GM12878 (cell line): ENCODE data around the gene VMP1. TPM values are rescaled to one million over a fixed set of nuclear protein-coding genes. Genes with fewer than 3 reads are reported as not detected.

Experiments used
- ATAC-seq: fragments of 200-7000 bp; cut with Tn5 transposase; 3 replicates; pipeline ENCODE4 v1.9.1; 2020; ENCODE audit warnings: mild to moderate bottlenecking, moderate library complexity
- BruUV-seq: library from RNA; stranded (reverse); fragments of 400-500 nt; replicated peaks from 2 replicates; lab custom pipeline; 2021; lab: Mats Ljungman, UMichigan
- CTCF ChIA-PET: fragments of 300-600 bp; sonication (Branson Sonifier 250); formaldehyde crosslinking; extraction: SDS; loops from one replicate; lab custom pipeline; 2021; ENCODE audit warnings: inconsistent platforms; lab: Yijun Ruan, JAX
- POLR2A ChIA-PET: fragments of 350-600 bp; formaldehyde crosslinking; extraction: SDS; loops from one replicate; lab custom pipeline; 2021; ENCODE audit warnings: inconsistent platforms; lab: Charles Lee
- RAD21 ChIA-PET: fragments of 300-600 bp; sonication (Branson Sonifier 250); formaldehyde crosslinking; loops from one replicate; lab custom pipeline; 2023; ENCODE audit warnings: antibody characterized with exemption; ENCODE audit not compliant: unreplicated experiment; lab: Charles Lee
- SMC1A ChIA-PET: fragments of 300-600 bp; sonication (Branson Sonifier 250); formaldehyde crosslinking; loops from one replicate; lab custom pipeline; 2023; ENCODE audit not compliant: unreplicated experiment, uncharacterized antibody; lab: Charles Lee
- DNase-seq: peaks from one replicate; pipeline ENCODE4 v3.0.0-alpha.2; 2011; ENCODE audit warnings: low read depth, low spot score
- FAIRE-seq: peaks from 3 replicates; lab custom pipeline; 2011; peaks lifted over from hg19 to GRCh38; lab: Jason Lieb, UNC
- H2AFZ ChIP-seq: 2 replicates; pipeline ENCODE4 v1.6.0; 2011; ENCODE audit warnings: low read depth, low read length, control low read depth; ENCODE audit not compliant: control insufficient read depth
- H3K27ac ChIP-seq: 2 replicates; pipeline ENCODE4 v1.5.1; 2011; ENCODE audit warnings: control low read depth; ENCODE audit not compliant: control insufficient read depth, insufficient read depth
- H3K27me3 ChIP-seq, 2 experiments: replicated peaks in 1 of 2; 2 replicates each; pipeline versions ENCODE4 v1.6.0 to v1.6.1; 2011; ENCODE audit warnings: low read length in 1 of 2; ENCODE audit not compliant: control insufficient read depth in 2 of 2, insufficient read depth in 2 of 2
- H3K36me3 ChIP-seq, 2 experiments: 2 replicates each; pipeline ENCODE4 v1.5.1; 2011; ENCODE audit warnings: low read length in 1 of 2; ENCODE audit not compliant: control insufficient read depth in 2 of 2, insufficient read depth in 2 of 2
- H3K4me1 ChIP-seq: 2 replicates; pipeline ENCODE4 v1.6.1; 2011; ENCODE audit warnings: mild to moderate bottlenecking, low read length, moderate library complexity, mixed read lengths; ENCODE audit not compliant: control insufficient read depth, insufficient read depth
- H3K4me2 ChIP-seq: 2 replicates; pipeline ENCODE4 v1.6.0; 2011; ENCODE audit warnings: control low read depth; ENCODE audit not compliant: control insufficient read depth, insufficient read depth
- H3K4me3 ChIP-seq: fragments of 200-600 bp; sonication (generic); 2 replicates; pipeline ENCODE4 v1.5.1; 2016
- H3K79me2 ChIP-seq: 2 replicates; pipeline ENCODE4 v1.6.0; 2011; ENCODE audit warnings: low read length; ENCODE audit not compliant: control insufficient read depth, insufficient read depth
- H3K9ac ChIP-seq: 2 replicates; pipeline ENCODE4 v1.8.0; 2011; ENCODE audit warnings: low read length, control low read depth, mixed read lengths; ENCODE audit not compliant: control insufficient read depth, insufficient read depth
- H3K9me3 ChIP-seq: replicated peaks from 3 replicates; pipeline ENCODE4 v1.5.1; 2011; ENCODE audit warnings: mild to moderate bottlenecking, low read length; ENCODE audit not compliant: control insufficient read depth, insufficient read depth
- H4K20me1 ChIP-seq: 2 replicates; pipeline ENCODE4 v1.6.0; 2011; ENCODE audit not compliant: control insufficient read depth, insufficient read depth
- ATF7 ChIP-seq: fragments of 450-650 bp; IDR thresholded peaks from 2 replicates; pipeline ENCODE4 v1.6.1; 2016; ENCODE audit warnings: low read depth, mild to moderate bottlenecking
- LARP7 ChIP-seq: fragments of 450-650 bp; IDR thresholded peaks from 2 replicates; pipeline ENCODE4 v1.6.1; 2017; ENCODE audit warnings: mild to moderate bottlenecking
- MLLT1 ChIP-seq: fragments of 450-650 bp; IDR thresholded peaks from 2 replicates; pipeline ENCODE4 v1.6.1; 2016; ENCODE audit warnings: mild to moderate bottlenecking
- USF1 ChIP-seq: IDR thresholded peaks from 2 replicates; pipeline ENCODE4 v1.6.1; 2011; ENCODE audit warnings: borderline replicate concordance, low read depth, mild to moderate bottlenecking, moderate library complexity, mixed read lengths, low read length; ENCODE audit not compliant: insufficient read depth; ENCODE audit errors: extremely low read length
- WGBS: methylation state at CpG from one replicate; pipeline ENCODE4 v1.1.6; 2016; ENCODE audit warnings: low lambda C conversion rate; ENCODE audit not compliant: insufficient replicate concordance, insufficient coverage; ENCODE audit errors: missing lambda C conversion rate; 5-methylcytosine and 5-hydroxymethylcytosine counted together
- in situ Hi-C: fragments of 300-500 bp; cut with MboI; formaldehyde crosslinking; loops from 9 replicates; pipeline ENCODE4 v1.14.3; 2018; ENCODE audit warnings: mixed read lengths
- intact Hi-C: fragments of 100-400 bp; cut with micrococcal nuclease; formaldehyde crosslinking; loops from one replicate; pipeline ENCODE4 v1.14.2; 2022; ENCODE audit not compliant: unreplicated experiment
- polyA plus RNA-seq, 11 experiments: library from polyadenylated mRNA; depleted of rRNA in 4 of 11; unstranded in 6 of 11; stranded (reverse) in 5 of 11; fragments of >200 nt; fragmentation: Nextera tagmentation in 4 of 11; fragmentation: Illumina TruSeq in 1 of 11; extraction: Ambion mirVana in 4 of 11; extraction: Trizol in 1 of 11; gene quantifications; 1 replicate in 1 of 11; 2 replicates in 10 of 11; pipeline versions ENCODE4 v1.2.1 to v1.2.3, GENCODE V29; 2011 to 2016; ENCODE audit warnings: inconsistent platforms in 2 of 11, missing spikeins in 2 of 11, low read depth in 1 of 11
- total RNA-seq, 4 experiments: library from RNA; depleted of rRNA in 3 of 4; stranded (reverse); fragments of >200 nt in 3 of 4; fragmentation: Illumina TruSeq in 1 of 4; extraction: Trizol in 1 of 4; gene quantifications; 2 replicates each; pipeline versions ENCODE4 v1.2.1 to v1.2.3, GENCODE V29; 2013 to 2021
- TF ChIP-seq, protein P1 (sequence below): fragments of 450-650 bp; IDR thresholded peaks from 2 replicates; pipeline ENCODE4 v1.6.1; 2017; ENCODE audit warnings: mild to moderate bottlenecking, moderate library complexity
- TF ChIP-seq, protein P2 (sequence below): fragments of 450-650 bp; IDR thresholded peaks from 2 replicates; pipeline ENCODE4 v1.6.1; 2017; ENCODE audit warnings: mild to moderate bottlenecking, moderate library complexity

Gene VMP1
- total and polyA plus RNA-seq, 10 of the 15 experiments (the other 5 are each of a cell fraction or from before 2014, with no cell fraction given), result 88.4 to 199 (median 132) TPM

DNA sequence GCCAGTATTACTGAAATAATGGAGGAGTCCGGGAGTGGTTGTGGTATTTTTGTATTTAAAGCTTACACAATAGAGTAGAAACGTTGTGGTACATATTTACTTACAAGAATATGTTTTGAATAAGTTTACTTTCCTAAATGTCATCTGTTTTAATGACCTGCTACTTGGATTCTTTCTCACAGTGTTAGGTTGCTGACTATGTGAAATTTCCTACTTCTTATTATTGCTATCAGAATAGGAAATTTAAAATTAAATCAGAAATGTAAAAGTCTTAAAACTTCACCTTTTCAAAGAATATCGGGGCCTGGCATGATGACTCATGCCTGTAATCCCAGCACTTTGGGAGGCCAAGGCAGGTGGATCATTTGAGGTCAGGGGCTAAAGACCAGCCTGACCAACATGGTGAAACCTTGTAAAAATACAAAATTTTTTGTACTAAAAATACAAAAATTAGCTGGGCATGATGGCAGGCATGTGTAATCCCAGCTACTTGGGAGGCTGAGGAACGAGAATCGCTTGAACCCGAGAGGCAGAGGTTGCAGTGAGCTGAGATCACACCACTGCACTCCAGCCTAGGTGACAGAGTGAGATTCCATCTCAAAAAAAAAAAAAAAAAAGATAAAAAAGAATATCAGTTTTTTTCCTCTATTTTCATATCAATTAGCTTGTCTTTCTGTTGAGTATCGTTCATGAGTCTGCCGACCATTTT, 77.8 kb downstream of the VMP1 start:
- Histone ChIP-seq H3K4me3 (0 out of 2 replicates have a peak overlapping the region, but pooled peaks have one; percentile 7), H3K9ac (peak overlapping the region; percentile 66), H4K20me1 (no peaks in the 10 kb centered on the region)
- 25% methylated on average over 8 of the region's 8 CpGs for WGBS
- in situ Hi-C loops, result loop anchor here (5.0 kb wide), 1 partner anchor 42 kb away; no protein-coding TSS in a partner anchor
- TF ChIP-seq LARP7 (no peak), MLLT1 (peak; percentile 57; the same call in 1 of the 2 replicates), ATF7 (no peak), USF1 (no peak)
- TF ChIP-seq, protein P1, sequence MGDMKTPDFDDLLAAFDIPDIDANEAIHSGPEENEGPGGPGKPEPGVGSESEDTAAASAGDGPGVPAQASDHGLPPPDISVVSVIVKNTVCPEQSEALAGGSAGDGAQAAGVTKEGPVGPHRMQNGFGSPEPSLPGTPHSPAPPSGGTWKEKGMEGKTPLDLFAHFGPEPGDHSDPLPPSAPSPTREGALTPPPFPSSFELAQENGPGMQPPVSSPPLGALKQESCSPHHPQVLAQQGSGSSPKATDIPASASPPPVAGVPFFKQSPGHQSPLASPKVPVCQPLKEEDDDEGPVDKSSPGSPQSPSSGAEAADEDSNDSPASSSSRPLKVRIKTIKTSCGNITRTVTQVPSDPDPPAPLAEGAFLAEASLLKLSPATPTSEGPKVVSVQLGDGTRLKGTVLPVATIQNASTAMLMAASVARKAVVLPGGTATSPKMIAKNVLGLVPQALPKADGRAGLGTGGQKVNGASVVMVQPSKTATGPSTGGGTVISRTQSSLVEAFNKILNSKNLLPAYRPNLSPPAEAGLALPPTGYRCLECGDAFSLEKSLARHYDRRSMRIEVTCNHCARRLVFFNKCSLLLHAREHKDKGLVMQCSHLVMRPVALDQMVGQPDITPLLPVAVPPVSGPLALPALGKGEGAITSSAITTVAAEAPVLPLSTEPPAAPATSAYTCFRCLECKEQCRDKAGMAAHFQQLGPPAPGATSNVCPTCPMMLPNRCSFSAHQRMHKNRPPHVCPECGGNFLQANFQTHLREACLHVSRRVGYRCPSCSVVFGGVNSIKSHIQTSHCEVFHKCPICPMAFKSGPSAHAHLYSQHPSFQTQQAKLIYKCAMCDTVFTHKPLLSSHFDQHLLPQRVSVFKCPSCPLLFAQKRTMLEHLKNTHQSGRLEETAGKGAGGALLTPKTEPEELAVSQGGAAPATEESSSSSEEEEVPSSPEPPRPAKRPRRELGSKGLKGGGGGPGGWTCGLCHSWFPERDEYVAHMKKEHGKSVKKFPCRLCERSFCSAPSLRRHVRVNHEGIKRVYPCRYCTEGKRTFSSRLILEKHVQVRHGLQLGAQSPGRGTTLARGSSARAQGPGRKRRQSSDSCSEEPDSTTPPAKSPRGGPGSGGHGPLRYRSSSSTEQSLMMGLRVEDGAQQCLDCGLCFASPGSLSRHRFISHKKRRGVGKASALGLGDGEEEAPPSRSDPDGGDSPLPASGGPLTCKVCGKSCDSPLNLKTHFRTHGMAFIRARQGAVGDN, result 0 out of 2 replicates have a peak, but pooled peaks have one; percentile 48
- TF ChIP-seq, protein P2, sequence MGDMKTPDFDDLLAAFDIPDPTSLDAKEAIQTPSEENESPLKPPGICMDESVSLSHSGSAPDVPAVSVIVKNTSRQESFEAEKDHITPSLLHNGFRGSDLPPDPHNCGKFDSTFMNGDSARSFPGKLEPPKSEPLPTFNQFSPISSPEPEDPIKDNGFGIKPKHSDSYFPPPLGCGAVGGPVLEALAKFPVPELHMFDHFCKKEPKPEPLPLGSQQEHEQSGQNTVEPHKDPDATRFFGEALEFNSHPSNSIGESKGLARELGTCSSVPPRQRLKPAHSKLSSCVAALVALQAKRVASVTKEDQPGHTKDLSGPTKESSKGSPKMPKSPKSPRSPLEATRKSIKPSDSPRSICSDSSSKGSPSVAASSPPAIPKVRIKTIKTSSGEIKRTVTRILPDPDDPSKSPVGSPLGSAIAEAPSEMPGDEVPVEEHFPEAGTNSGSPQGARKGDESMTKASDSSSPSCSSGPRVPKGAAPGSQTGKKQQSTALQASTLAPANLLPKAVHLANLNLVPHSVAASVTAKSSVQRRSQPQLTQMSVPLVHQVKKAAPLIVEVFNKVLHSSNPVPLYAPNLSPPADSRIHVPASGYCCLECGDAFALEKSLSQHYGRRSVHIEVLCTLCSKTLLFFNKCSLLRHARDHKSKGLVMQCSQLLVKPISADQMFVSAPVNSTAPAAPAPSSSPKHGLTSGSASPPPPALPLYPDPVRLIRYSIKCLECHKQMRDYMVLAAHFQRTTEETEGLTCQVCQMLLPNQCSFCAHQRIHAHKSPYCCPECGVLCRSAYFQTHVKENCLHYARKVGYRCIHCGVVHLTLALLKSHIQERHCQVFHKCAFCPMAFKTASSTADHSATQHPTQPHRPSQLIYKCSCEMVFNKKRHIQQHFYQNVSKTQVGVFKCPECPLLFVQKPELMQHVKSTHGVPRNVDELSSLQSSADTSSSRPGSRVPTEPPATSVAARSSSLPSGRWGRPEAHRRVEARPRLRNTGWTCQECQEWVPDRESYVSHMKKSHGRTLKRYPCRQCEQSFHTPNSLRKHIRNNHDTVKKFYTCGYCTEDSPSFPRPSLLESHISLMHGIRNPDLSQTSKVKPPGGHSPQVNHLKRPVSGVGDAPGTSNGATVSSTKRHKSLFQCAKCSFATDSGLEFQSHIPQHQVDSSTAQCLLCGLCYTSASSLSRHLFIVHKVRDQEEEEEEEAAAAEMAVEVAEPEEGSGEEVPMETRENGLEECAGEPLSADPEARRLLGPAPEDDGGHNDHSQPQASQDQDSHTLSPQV, result peak; percentile 53; the same call in 1 of the 2 replicates
- TF ChIP-seq, all 136 proteins: peak for 3
- Histone ChIP-seq H2AFZ (no peak overlapping the region), H3K27me3 (no peaks in the 10 kb centered on the region), H3K9me3 (no peaks in the 10 kb centered on the region; the same call in 2 of the 3 replicates), H3K36me3 (no peaks in the 10 kb centered on the region), H3K79me2 (peaks cover 12% of the 10 kb centered on the region), H3K4me1 (peaks cover 26% of the 10 kb centered on the region), H3K27ac (peak overlapping the region; percentile 95), H3K4me2 (peak overlapping the region; percentile 50)
- DNase-seq (no peak), ATAC-seq (peak; percentile 11), FAIRE-seq (no peak)
- ChIA-PET SMC1A (interaction anchor here (0.5 to 9.0 kb wide), 14 partner anchors 10 to 164 kb away, joined by 3 to 250 read pairs (median 8); no protein-coding TSS in a partner anchor), POLR2A (interaction anchor here (0.6 to 8.8 kb wide), 12 partner anchors 8 to 74 kb away, joined by 3 to 213 read pairs (median 7); no protein-coding TSS in a partner anchor), RAD21 (interaction anchor here (0.6 to 8.5 kb wide), 17 partner anchors 14 to 115 kb away, joined by 3 to 223 read pairs (median 4); no protein-coding TSS in a partner anchor), CTCF (interaction anchor here (0.8 to 4.8 kb wide), 13 partner anchors 11 to 74 kb away, joined by 3 to 51 read pairs (median 8); no protein-coding TSS in a partner anchor)
- intact Hi-C loops, result no loop called here
- no TSS peak for BruUV-seq
